GM21390 (cell line): ENCODE results near the gene COG5.

Experiments used
- ATAC-seq: cut with Tn5 transposase; IDR thresholded peaks from one replicate; pipeline ENCODE4 v1.9.1; 2021; ENCODE audit not compliant: unreplicated experiment

The COG5 gene

GRCh38 chr7:107563775-107564552 is at the start of gene COG5, which contains the start of gene DUS4L:
Gene COG5 (minus strand): TSS chr7:107563920. CDS start chr7:107563896, 24 bp downstream.
Gene DUS4L (plus strand): TSS chr7:107563971. CDS start chr7:107567071, 3,100 bp downstream.
- peak; percentile 95 for ATAC-seq

DNA sequence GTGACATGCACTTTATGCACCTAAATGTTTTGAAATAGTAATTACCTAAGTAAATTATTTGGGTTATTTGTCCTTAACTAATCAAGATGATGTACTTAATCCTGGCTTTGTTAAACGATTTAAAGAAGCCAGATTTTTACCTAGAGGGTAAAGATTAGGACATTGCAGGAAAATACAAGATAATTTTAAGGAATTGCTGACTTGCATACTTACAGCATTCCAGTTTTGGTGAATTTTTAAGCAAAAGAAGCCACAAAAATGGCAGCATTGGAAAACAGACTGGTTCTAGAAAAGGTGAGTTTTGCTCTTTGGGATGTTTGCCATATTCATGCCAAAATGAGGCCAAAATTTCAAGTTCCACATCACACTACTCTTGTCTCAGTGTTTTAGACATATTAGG is 49.7 kb upstream of the COG5 start:
- ATAC-seq, result no peak

GRCh38 chr7:107610323-107610722 is 46.6 kb upstream of the COG5 start:
- ATAC-seq, result no peak

- ATAC-seq, result no peak
Measured at GRCh38 chr7:107609811-107610261, 46.1 kb upstream of the COG5 start.

DNA sequence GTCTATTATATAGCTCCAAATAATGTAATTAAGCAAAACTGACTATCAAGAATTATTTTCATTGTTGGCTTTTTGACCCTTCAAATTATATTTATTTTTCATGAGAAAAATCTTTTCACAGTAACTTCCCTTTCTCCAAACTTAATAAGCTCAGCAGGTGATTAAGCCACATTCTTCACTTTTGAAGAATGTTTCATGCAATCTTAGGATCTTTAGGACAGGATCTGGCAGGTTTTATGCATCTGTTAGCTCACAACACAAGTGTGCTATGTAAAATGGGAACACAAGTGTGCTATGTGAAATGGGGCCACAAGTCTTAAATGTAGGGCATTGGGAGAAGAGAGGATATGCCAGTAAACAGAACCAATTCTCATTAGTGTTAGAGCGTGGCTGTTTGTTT is 42.6 kb upstream of the COG5 start:
- ATAC-seq, result no peak

DNA sequence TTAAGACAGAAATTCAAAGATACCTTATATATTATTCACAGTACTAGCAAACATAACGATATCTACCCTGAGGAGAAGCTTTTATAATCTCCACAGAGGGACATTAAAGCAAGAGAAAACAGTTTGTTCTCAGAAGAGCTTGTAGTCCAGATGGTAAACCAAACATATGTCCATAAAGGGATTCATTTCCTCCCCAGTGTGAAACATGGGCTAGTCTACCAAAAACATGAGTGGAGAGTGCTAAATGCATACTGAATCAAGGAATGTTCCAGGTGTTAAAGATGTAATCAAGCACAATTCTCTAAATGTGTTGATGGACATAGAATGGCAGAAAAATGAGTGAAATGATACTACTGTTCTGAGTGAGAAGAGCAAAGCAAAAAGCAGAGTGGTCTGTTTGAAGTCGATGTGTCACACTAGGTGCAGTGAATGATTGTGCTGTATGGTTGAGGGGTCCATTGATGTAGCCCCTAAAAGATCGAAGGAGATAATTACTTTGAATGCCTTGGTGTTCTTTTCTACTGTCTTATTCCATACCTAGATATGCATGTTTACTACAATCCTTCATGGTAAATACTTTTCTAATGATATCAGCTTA is 41.6 kb upstream of the COG5 start:
- no peak for ATAC-seq

GRCh38 chr7:107600816-107601215 is 37.1 kb upstream of the COG5 start:
- no peak for ATAC-seq

- no peak for ATAC-seq
Measured at GRCh38 chr7:107599262-107599661, 35.5 kb upstream of the COG5 start.

GRCh38 chr7:107597953-107598352 is 34.2 kb upstream of the COG5 start:
- ATAC-seq, result no peak

DNA sequence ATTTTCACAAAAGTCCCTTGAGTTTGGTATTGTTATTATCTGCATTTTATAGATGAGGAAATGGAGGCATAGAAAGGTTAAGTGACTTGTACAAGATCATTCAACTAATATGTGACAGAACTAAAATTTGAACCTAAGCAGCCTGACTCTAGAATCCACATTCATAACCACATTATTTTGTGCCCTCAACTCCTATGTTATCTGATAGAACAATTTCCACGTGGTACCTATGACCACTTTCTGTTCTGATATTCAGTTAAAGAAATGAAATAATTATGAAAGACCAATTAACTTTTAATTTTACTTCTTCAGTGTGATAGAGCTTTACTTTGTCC is 33.8 kb upstream of the COG5 start:
- ATAC-seq, result no peak

DNA sequence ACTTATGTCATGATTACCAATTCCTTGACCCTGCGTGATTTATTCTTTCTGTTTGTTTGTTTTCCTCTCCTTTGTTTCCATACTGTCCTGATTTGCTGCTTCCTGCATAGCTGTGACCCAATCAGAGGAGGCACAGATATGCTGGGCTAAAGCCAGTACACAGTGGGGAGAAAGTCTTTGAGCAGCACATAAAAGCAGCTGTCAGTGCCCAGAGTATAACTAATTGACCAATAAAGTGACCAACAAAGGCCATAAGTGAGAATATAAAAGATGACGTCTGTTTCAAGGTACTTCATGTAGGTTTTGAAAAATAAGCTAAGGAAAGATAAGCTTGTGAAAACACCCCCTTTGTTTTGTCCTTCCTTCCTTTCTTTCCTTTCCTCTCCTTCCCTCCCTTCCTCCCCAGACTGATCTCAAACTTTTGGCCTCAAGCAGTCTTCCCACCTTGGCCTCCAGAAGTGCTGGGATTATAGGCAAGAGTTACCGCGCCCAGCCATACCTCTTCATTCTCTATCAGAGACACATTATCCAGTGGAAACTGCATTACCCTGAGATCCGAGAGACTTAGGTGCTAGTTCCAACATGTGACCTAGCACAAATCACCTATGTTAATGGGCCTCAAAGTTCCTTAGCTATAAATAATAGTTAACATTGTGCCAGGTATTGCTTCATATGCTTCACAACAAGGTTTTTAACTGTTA is 33.3 kb upstream of the COG5 start:
- ATAC-seq, result no peak

DNA sequence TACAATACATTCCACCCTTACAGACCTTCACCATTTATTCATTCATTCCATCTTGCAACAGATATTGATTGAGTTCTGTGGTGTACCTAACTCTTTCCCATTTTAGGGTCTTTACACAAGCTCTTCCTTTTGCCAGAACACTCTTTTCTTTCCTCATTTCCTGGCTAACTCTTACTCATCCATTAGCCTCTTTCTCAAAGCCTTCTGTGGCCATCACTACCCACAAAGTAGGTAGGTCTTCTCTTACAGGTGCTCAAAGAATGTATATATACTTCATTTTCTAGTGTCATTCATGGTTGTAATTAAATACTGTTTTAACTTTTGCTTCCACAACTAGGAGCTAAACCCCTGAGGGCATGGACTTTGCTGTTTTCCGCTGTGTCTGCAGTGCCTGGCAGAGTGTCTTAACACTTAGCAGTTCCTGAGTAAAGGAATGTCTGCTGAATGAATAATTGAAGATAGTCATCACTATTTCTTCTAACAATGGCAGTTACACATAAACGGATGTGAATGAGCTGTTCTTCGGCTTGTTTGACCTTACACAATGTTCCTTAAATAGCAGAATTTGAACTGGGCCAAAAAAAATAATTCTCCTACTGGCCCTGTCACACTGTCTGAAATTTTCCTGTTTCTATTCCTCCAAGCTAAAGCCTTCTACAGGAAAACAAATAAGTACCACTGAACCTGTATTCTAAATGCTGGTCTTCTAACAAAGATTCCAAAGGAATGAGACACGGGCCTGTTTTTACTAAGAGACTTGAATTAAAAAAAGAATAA is 31.4 kb upstream of the COG5 start:
- no peak for ATAC-seq

DNA sequence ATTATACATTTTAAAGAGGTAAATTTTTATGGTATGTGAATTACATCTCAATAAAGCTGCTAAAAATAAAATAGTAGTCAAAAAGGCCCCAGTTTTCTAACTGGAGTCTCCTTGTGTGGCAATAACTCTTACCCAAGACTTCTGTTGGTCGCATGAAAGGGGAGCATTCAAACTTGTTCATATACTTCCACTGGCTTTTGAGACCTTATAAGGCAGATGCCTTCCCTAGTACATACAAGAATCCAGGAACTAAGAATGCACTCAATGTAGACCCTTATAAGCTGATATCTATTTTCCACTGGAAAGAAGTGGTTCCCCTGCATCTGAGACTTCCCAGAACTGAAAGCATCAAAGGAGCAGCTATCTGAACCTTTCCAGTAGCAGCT is 29.3 kb upstream of the COG5 start:
- no peak for ATAC-seq

- ATAC-seq, result no peak
Measured at GRCh38 chr7:107592361-107593024, 28.8 kb upstream of the COG5 start.

DNA sequence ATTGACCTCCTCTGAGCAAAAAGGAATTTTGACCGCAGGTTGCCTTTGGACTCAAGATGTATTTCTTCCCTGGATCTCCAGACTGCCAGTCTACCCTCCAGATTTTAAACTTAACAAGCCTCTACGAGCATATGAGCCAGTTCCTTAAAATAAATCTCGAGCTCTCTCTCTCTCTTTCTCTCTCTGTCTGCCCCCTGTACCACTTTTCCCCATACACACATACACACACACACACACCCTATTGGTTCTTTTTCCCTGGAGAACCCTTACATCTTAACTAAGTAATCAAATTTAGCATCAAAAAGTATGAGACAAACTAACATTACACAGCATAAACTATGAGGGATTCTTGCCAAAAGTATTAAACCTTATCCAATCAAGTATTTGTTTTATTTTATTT is 27.7 kb upstream of the COG5 start:
- ATAC-seq, result no peak

GRCh38 chr7:107588529-107589130 is 24.9 kb upstream of the COG5 start:
- no peak for ATAC-seq

GRCh38 chr7:107584716-107585115 is 21.0 kb upstream of the COG5 start:
- ATAC-seq, result no peak

GRCh38 chr7:107582875-107583274 is 19.2 kb upstream of the COG5 start:
- no peak for ATAC-seq

- no peak for ATAC-seq
Measured at GRCh38 chr7:107581387-107582013, 17.8 kb upstream of the COG5 start.
